Bronchial epithelial cell (primary cell): Measurements from ENCODE around the gene CHST8. TPM values are rescaled to one million over a fixed set of nuclear protein-coding genes. Genes with fewer than 3 reads are reported as not detected.

Experiments used
- DNase-seq: peaks from one replicate; pipeline ENCODE4 v3.0.0-alpha.2; 2010; ENCODE audit warnings: low read depth
- FAIRE-seq: peaks from 2 replicates; lab custom pipeline; 2011; peaks lifted over from hg19 to GRCh38; lab: Jason Lieb, UNC
- H3K27me3 ChIP-seq: 2 replicates; pipeline ENCODE4 v1.5.1; 2011; ENCODE audit warnings: low read length; ENCODE audit not compliant: control insufficient read depth, insufficient read depth
- H3K36me3 ChIP-seq: 2 replicates; pipeline ENCODE4 v1.5.1; 2011; ENCODE audit warnings: low read length; ENCODE audit not compliant: control insufficient read depth, insufficient read depth
- H3K4me3 ChIP-seq: 2 replicates; pipeline ENCODE4 v1.5.1; 2011; ENCODE audit warnings: mild to moderate bottlenecking, low read depth, low read length, control low read depth
- total RNA-seq: library from RNA; depleted of rRNA; stranded (reverse); fragments of >200 nt; gene quantifications from 2 replicates; pipeline ENCODE4 v1.2.1, GENCODE V29; 2014
- TF ChIP-seq, protein P1 (sequence below): IDR thresholded peaks from 2 replicates; pipeline ENCODE4 v1.5.1; 2011; ENCODE audit warnings: mild to moderate bottlenecking, moderate library complexity, low read length, control low read depth, inconsistent platforms; ENCODE audit not compliant: insufficient read depth, severe bottlenecking

The CHST8 gene
- total RNA-seq, 1 donor from 2014 or later: under 0.01 TPM

GRCh38 chr19:33649627-33650305, 28.0 kb downstream of the CHST8 start:
- DNase-seq: no peak
- no peak overlapping the region for H3K4me3 ChIP-seq
- H3K27me3 ChIP-seq: no peaks in the 10 kb centered on the region
- FAIRE-seq: no peak
- TF ChIP-seq, protein P1, sequence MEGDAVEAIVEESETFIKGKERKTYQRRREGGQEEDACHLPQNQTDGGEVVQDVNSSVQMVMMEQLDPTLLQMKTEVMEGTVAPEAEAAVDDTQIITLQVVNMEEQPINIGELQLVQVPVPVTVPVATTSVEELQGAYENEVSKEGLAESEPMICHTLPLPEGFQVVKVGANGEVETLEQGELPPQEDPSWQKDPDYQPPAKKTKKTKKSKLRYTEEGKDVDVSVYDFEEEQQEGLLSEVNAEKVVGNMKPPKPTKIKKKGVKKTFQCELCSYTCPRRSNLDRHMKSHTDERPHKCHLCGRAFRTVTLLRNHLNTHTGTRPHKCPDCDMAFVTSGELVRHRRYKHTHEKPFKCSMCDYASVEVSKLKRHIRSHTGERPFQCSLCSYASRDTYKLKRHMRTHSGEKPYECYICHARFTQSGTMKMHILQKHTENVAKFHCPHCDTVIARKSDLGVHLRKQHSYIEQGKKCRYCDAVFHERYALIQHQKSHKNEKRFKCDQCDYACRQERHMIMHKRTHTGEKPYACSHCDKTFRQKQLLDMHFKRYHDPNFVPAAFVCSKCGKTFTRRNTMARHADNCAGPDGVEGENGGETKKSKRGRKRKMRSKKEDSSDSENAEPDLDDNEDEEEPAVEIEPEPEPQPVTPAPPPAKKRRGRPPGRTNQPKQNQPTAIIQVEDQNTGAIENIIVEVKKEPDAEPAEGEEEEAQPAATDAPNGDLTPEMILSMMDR: no peak
- no peaks in the 10 kb centered on the region for H3K36me3 ChIP-seq

- no peak overlapping the region for H3K4me3 ChIP-seq
- no peak for DNase-seq
- no peaks in the 10 kb centered on the region for H3K27me3 ChIP-seq
- TF ChIP-seq, protein P1: no peak
- FAIRE-seq: no peak
- H3K36me3 ChIP-seq: no peaks in the 10 kb centered on the region
Observed at GRCh38 chr19:33653684-33654083, 31.9 kb downstream of the CHST8 start.

- no peaks in the 10 kb centered on the region for H3K36me3 ChIP-seq
- TF ChIP-seq, protein P1: no peak
- no peaks in the 10 kb centered on the region for H3K27me3 ChIP-seq
- FAIRE-seq (no peak), DNase-seq (no peak)
- H3K4me3 ChIP-seq: no peak overlapping the region
Observed at GRCh38 chr19:33654840-33655508, 33.2 kb downstream of the CHST8 start.

GRCh38 chr19:33659835-33660234, 38.1 kb downstream of the CHST8 start:
- no peaks in the 10 kb centered on the region for H3K27me3 ChIP-seq
- TF ChIP-seq, protein P1: no peak
- DNase-seq: no peak

DNA sequence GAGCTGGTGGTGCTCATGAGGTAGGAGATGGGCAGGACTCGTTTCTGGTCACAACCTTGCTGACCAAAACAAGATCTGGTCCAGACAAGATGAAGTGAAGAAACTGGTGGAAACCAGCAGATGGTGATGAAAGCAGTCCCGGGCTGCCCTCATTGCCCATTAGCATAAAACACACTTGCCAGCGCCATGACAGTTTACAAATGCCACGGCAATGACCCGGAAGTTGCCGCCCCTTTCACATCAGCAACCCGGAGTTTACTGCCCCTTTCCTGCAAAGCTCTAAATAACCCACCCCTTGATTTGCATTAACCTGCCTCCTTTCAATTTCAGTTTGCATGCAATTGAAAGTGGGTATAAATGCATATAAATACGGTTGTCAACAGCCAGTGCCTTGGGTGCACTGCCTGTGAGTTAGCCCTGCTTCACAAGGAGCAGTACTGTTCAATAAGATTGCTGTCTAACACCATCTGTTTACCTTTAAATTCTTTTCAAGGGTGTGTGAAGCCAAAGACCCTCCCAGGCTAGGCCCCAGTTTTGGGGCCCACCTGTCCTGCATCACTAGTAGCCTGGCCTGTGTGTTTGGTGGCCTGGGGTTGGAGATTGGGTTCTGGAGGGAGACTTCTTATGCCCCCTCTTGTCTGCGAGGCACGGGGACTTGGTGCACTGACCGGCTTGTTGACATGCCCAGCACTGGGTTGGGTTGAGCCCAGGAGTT, 38.8 kb downstream of the CHST8 start:
- no peaks in the 10 kb centered on the region for H3K36me3 ChIP-seq
- TF ChIP-seq, protein P1: no peak
- no peaks in the 10 kb centered on the region for H3K27me3 ChIP-seq
- H3K4me3 ChIP-seq: no peak overlapping the region
- DNase-seq: no peak
- FAIRE-seq: no peak

More at GRCh38 chr19:33659835-33660234, 38.1 kb downstream of the CHST8 start:
- FAIRE-seq: no peak
- no peak overlapping the region for H3K4me3 ChIP-seq
- no peaks in the 10 kb centered on the region for H3K36me3 ChIP-seq
